Transverse colon (tissue), 4 donors: ENCODE data around the gene MS4A6A.

Source experiments
- POLR2A ChIP-seq: fragments of 450-650 bp; IDR thresholded peaks from one replicate; pipeline ENCODE4 v1.6.1; 2016; ENCODE audit warnings: antibody characterized with exemption, mild to moderate bottlenecking, moderate library complexity
- POLR2AphosphoS5 ChIP-seq, 3 donors: sonication (generic); formaldehyde crosslinking; IDR thresholded peaks; one replicate each; pipeline ENCODE4 v1.6.1; 2016; ENCODE audit warnings: antibody characterized with exemption in 3 of 3
- TF ChIP-seq, protein P1 (sequence below), 5 experiments: fragments of 200-600 bp in 3 of 5; fragments of 450-650 bp in 2 of 5; sonication (generic) in 3 of 5; IDR thresholded peaks; 1 replicate in 2 of 5; 2 replicates in 3 of 5; pipeline ENCODE4 v1.5.1; 2016 to 2017; ENCODE audit warnings: antibody characterized with exemption in 5 of 5, inconsistent platforms in 3 of 5, mild to moderate bottlenecking in 2 of 5, moderate library complexity in 1 of 5

- no peak for TF ChIP-seq POLR2AphosphoS5 (IDR thresholded peaks at IDR 0.05)
- TF ChIP-seq, protein P1, sequence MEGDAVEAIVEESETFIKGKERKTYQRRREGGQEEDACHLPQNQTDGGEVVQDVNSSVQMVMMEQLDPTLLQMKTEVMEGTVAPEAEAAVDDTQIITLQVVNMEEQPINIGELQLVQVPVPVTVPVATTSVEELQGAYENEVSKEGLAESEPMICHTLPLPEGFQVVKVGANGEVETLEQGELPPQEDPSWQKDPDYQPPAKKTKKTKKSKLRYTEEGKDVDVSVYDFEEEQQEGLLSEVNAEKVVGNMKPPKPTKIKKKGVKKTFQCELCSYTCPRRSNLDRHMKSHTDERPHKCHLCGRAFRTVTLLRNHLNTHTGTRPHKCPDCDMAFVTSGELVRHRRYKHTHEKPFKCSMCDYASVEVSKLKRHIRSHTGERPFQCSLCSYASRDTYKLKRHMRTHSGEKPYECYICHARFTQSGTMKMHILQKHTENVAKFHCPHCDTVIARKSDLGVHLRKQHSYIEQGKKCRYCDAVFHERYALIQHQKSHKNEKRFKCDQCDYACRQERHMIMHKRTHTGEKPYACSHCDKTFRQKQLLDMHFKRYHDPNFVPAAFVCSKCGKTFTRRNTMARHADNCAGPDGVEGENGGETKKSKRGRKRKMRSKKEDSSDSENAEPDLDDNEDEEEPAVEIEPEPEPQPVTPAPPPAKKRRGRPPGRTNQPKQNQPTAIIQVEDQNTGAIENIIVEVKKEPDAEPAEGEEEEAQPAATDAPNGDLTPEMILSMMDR (IDR thresholded peaks at IDR 0.05) = no peak
- no peak for TF ChIP-seq POLR2A
Observed at GRCh38 chr11:60158636-60159035, 24.2 kb downstream of the MS4A6A start.
